NCI-H1436 (cell line): ENCODE measurements around the gene HEYL.
A peak's percentile ranks its signal among the peaks of the same experiment; 100 is the strongest.
"Not testable (repeated sequence)": the region's sequence is repeated elsewhere in the genome, so short reads cannot be mapped to it uniquely, and the experiment has no call there.

Experiments used
- DNase-seq: peaks from one replicate; lab custom pipeline; 2025; lab: John Stamatoyannopoulos, UW

The HEYL gene

GRCh38 chr1:39635871-39636210 lies 3.6 kb downstream of the HEYL start:
- DNase-seq, result no peak

- no peak for DNase-seq
Observed at GRCh38 chr1:39635205-39635870, 4.1 kb downstream of the HEYL start.

GRCh38 chr1:39633422-39633821 lies 6.0 kb downstream of the HEYL start:
- no peak for DNase-seq

GRCh38 chr1:39632682-39633417 lies 6.6 kb downstream of the HEYL start:
- no peak for DNase-seq

GRCh38 chr1:39632323-39632681 lies 7.1 kb downstream of the HEYL start:
- no peak for DNase-seq

- no peak for DNase-seq
Observed at GRCh38 chr1:39631361-39632322, 7.8 kb downstream of the HEYL start.

- DNase-seq, result no peak
Observed at GRCh38 chr1:39628807-39629350, 10.6 kb downstream of the HEYL start.

GRCh38 chr1:39626646-39627045 lies 12.8 kb downstream of the HEYL start:
- DNase-seq, result no peak

GRCh38 chr1:39625462-39626273 lies 13.8 kb downstream of the HEYL start:
- DNase-seq, result no peak

- no peak for DNase-seq
Observed at GRCh38 chr1:39625009-39625408, 14.4 kb downstream of the HEYL start.

GRCh38 chr1:39623053-39623452 lies 16.4 kb downstream of the HEYL start:
- no peak for DNase-seq

GRCh38 chr1:39622427-39622826 lies 17.0 kb downstream of the HEYL start:
- DNase-seq, result no peak

- no peak for DNase-seq
Observed at GRCh38 chr1:39620659-39621165, 18.7 kb downstream of the HEYL start.

- no peak for DNase-seq
Observed at GRCh38 chr1:39617488-39618049, 21.9 kb downstream of the HEYL start.

- DNase-seq, result peak; percentile 63
Observed at GRCh38 chr1:39615086-39615673, 24.3 kb downstream of the HEYL start.

- no peak for DNase-seq
Observed at GRCh38 chr1:39614488-39614887, 25.0 kb downstream of the HEYL start.

- DNase-seq, result no peak
Observed at GRCh38 chr1:39613250-39613649, 26.2 kb downstream of the HEYL start.

- DNase-seq, result peak; percentile 36
Observed at GRCh38 chr1:39609618-39610331, 29.7 kb downstream of the HEYL start.

GRCh38 chr1:39608921-39609320 lies 30.5 kb downstream of the HEYL start:
- no peak for DNase-seq

GRCh38 chr1:39603677-39604076 lies 35.8 kb downstream of the HEYL start:
- DNase-seq, result not testable (repeated sequence)
